HG03575 (cell line): ENCODE results near the gene FASTK.

ENCODE experiments used
- ATAC-seq: cut with Tn5 transposase; IDR thresholded peaks from one replicate; pipeline ENCODE4 v1.9.1; 2021; ENCODE audit not compliant: unreplicated experiment, insufficient number of reproducible peaks, low FRiP score; ENCODE audit errors: extremely low read depth

Gene FASTK

DNA sequence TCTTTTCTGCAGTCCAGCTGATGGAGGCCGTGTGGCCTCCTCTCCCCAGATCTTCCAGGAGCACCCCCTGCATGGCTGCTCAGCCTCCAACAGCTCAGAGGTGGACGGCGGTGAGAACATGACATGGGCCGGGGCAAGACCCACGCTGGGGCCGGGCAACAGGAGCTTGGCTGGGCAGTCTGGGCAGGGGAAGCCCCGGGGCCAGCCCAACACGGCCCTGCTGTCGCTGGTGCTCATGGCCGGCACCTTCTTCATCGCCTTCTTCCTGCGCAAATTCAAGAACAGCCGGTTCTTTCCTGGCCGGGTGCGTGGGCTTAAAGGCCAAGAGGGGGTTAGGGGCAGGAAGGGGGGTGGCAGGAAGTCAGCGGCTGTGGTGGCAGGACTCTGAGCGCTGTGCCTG lies 6.6 kb downstream of the FASTK start:
- ATAC-seq: no peak

GRCh38 chr7:151071032-151071866 lies 9.4 kb downstream of the FASTK start:
- no peak for ATAC-seq

GRCh38 chr7:151070574-151070960 lies 10.0 kb downstream of the FASTK start:
- ATAC-seq: no peak

DNA sequence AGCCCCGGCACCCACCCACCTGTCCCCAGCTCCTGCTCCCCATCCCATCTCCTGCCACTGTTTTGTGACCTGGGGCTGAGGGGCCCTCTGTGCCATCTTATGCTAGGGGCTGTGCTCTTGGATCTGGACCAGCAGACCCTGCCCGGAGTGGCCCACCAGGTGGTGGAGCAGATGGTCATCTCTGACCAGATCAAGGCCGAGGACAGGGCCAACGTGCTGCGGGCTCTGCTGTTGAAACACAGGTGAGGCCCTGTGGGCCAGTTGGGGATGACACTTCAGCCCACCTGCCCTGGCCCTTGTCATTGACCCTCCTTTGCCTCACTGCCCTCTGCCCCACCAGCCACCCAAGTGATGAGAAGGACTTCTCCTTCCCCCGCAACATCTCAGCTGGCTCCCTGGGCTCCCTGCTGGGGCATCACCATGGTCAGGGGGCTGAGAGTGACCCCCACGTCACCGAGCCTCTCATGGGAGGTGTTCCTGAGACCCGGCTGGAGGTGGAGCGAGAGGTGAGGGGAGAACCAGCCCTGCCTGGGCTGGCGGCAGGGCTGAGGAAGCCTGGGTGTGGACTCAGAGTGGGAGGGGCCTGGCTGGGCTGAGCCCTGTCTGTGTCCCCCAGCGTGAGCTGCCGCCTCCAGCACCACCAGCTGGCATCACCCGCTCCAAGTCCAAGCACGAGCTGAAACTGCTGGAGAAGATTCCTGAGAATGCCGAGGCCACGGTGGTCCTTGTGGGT lies 10.6 kb downstream of the FASTK start:
- ATAC-seq: no peak

- ATAC-seq: no peak
Observed at GRCh38 chr7:151068069-151068773, 12.4 kb downstream of the FASTK start.

GRCh38 chr7:151066273-151066974 lies 14.2 kb downstream of the FASTK start:
- ATAC-seq: no peak

DNA sequence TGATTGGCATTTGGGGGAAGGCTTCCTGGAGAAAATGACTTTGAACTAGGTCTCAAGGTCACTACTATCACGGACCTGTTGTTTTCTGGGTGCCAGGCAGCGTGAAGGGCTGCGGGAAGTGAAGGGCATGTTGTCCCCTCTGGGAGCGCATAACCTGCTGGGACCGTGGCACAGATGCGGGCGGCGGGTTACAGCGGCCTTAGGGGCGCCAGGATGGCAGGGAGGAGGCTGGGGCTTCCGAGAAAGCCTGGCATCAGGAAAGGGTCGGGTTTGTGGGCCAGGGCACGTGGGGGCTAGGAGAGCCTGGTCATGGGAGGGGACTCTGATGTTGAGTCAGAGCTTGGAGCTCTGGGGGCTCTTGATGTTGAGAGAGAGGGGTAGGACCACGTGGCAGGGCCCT lies 15.1 kb downstream of the FASTK start:
- no peak for ATAC-seq

DNA sequence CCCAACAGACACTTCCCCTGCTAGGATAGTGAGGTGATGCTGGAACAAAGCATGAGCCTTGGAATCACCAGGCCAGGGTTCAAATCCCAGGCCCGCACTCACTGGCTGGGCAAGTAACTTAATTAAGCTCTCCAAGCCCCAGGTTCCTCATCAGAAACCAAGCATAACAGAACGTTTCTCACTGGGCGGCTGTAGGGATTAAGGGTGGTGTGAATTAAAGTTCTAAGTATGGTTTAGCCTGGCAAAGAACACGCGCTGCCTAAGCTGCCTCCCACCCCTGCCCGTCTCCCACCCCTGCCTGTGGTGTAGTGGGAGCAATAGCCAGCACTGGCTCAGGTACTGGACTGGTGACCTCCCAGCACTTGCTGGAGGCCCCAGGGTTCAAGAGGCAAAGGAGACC lies 15.6 kb downstream of the FASTK start:
- no peak for ATAC-seq

DNA sequence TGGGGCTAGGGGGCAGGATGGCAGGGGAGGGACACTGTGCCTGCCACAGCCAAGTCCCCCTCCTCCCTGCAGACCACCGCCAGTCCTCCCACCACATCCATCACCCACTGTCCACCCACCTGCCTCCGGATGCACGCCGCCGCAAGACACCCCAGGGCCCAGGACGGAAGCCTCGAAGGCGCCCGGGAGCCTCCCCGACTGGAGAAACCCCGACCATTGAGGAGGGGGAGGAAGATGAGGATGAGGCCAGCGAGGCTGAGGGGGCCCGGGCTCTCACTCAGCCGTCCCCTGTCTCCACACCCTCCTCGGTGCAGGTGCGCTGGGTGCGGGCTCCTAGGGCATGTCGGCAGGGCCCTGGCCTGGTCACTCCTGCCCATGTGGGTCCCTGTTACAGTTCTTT lies 16.2 kb downstream of the FASTK start:
- ATAC-seq: no peak

DNA sequence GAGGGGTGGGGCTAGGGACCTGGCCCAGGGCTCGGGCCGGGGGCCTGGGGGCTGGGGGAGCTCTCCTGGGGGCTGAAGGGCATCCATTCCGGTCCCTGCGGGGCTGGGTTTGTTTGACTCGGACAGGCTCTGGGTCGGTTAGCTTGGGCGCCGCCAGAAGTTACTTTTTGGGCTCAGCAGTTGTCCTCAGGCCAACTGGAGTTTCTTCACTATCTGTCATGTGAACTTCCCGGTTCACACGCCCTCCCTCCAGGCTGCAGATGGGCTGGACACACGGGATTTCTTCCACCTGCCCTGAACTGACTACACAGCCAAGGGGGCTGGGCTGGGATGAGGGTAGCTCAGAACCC lies 17.4 kb downstream of the FASTK start:
- no peak for ATAC-seq

- no peak for ATAC-seq
Observed at GRCh38 chr7:151062399-151063211, 18.0 kb downstream of the FASTK start.

- ATAC-seq: no peak
Observed at GRCh38 chr7:151062111-151062398, 18.6 kb downstream of the FASTK start.

GRCh38 chr7:151061213-151062110 lies 19.1 kb downstream of the FASTK start:
- ATAC-seq: no peak

DNA sequence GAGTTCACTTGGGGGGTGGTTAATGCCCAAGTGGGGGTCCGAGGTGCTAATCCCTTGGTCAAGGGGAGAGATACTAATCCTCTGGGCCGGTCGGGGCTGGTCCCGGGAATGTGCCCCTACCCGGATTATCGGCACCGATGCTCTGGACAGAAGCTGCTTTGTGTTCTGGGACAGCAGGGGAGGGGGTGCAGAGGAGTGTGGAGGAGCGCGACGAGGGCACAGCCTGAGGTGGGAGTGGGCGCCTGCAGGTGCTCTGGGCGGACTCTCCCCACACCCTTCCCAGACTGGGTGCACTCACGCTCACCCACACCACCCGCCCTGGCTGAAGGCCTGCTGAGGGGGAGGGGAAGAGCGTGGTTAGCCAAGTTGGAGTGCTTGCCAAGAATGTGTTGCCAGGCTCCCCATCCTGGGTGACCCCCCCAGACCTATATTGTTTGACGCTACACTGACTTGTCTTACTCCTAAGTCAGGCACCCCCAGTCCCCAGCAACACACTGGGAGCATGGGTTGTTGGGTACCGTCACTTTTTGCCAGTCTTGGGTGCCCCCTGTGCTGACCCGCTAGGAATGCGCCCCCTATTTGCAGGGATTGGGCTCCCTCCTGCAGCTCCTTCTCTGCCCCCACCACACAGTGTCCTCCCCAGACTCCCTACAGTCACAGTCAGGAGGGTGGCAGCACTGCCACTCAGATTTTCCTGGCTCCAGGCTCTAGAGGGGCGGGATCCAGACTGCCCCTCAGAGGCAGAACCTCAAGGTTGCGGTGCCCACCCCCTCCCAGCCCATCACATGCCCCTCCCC lies 20.0 kb downstream of the FASTK start:
- ATAC-seq: no peak

- ATAC-seq: no peak
Observed at GRCh38 chr7:151060113-151060415, 20.5 kb downstream of the FASTK start.

DNA sequence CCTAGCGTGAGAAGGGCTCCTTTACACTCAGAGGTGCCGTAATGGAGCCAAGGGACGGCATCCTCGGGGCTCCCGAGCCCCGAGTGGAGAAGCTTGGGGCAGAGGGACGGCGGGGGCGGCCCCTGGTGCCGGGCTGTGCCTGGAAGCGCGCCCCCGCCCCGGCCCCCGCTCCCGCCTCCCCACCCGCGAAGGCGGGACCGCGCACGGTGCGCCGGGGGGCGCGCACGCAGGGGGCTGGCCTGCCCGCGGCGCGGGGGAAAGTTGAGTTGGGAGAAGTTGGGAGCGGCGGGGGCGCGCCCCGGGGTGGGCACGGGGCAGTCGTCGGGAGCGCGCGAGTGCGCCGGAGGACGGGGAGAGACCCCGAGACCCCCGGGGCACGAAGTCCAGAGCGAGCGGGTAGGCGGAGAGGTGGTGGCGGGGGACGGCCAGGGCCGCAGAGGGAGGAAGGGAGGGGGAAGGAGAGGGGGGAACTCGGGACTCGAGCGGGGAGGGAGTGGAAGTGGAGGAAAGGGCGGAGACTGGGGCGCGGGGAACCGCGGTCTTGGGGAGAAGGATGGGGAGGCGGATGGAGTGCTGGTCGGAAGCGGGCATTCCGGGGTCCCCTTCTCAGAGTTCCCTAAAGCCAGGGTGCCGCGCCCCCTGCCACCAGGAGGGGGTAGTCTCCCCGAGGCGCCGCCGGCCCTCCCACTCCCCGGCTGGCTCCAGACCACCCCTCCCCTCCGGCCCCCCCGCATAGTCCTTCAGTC lies 21.1 kb downstream of the FASTK start, which contains the start of gene SLC4A2:
SLC4A2 (plus strand) TSS at position 223 of the 746 bp plus-strand sequence. CDS start 2,399 bp downstream, outside the sequence.
- no peak for ATAC-seq
